ENCODE results near the gene HOMER2.

DNA sequence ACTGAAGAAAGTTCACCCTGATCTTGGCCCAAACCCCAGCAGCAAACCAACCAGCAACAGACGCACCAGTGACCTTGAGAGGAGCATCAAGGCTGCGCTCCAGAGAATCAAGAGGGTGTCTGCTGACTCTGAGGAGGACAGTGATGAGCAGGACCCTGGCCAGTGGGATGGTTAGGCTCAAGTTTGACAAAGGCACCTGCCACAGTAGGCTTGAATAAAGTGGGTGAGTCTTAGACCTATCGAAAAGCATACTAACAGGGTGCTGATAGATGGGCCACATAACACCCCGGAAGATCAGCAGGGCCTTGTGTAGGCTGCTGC is 119.2 kb downstream of the HOMER2 start:
- TF ChIP-seq CTCF (conservative IDR thresholded peaks at IDR 0.05 in 1 of 2, IDR thresholded peaks at IDR 0.05 in 1 of 2; ENCODE audit: low read depth in 1 of 2, low read length in 2 of 2) (no peak), EZH2 (IDR thresholded peaks at IDR 0.05; ENCODE audit: low read length, missing control alignments) (no peak)

Data from fibroblast of lung (primary cell).